Ishikawa (cell line): ENCODE data around the gene BTN3A1.

Source experiments
- CEBPB ChIP-seq: IDR thresholded peaks from 2 replicates; pipeline ENCODE4 v1.6.1; 2012
- CREB1 ChIP-seq: IDR thresholded peaks from 2 replicates; pipeline ENCODE4 v1.6.1; 2012; ENCODE audit warnings: low read depth
- EGR1 ChIP-seq: IDR thresholded peaks from 2 replicates; pipeline ENCODE4 v1.6.1; 2012
- EP300 ChIP-seq: IDR thresholded peaks from 2 replicates; pipeline ENCODE4 v1.6.1; 2012; ENCODE audit warnings: borderline replicate concordance
- FOXM1 ChIP-seq: IDR thresholded peaks from 2 replicates; pipeline ENCODE4 v1.6.1; 2012; ENCODE audit warnings: low read depth, borderline replicate concordance
- NFIC ChIP-seq: IDR thresholded peaks from 2 replicates; pipeline ENCODE4 v1.6.1; 2012
- RAD21 ChIP-seq: IDR thresholded peaks from 2 replicates; pipeline ENCODE4 v1.6.1; 2012; ENCODE audit warnings: low read depth
- TAF1 ChIP-seq: IDR thresholded peaks from 2 replicates; pipeline ENCODE4 v1.6.1; 2012; ENCODE audit warnings: low read depth, mild to moderate bottlenecking
- TCF12 ChIP-seq: IDR thresholded peaks from 2 replicates; pipeline ENCODE4 v1.6.1; 2012; ENCODE audit warnings: low read depth
- TEAD4 ChIP-seq: IDR thresholded peaks from 2 replicates; pipeline ENCODE4 v1.6.1; 2012
- YY1 ChIP-seq: IDR thresholded peaks from 2 replicates; pipeline ENCODE4 v1.6.1; 2012; ENCODE audit warnings: low read depth
- ZBTB7A ChIP-seq: IDR thresholded peaks from 2 replicates; pipeline ENCODE4 v1.6.1; 2012; ENCODE audit warnings: low read depth
- TF ChIP-seq, protein P1 (sequence below): IDR thresholded peaks from 2 replicates; pipeline ENCODE4 v1.6.1; 2012; ENCODE audit warnings: low read depth, mild to moderate bottlenecking
- TF ChIP-seq, protein P2 (sequence below): IDR thresholded peaks from 2 replicates; pipeline ENCODE4 v1.6.1; 2012

DNA sequence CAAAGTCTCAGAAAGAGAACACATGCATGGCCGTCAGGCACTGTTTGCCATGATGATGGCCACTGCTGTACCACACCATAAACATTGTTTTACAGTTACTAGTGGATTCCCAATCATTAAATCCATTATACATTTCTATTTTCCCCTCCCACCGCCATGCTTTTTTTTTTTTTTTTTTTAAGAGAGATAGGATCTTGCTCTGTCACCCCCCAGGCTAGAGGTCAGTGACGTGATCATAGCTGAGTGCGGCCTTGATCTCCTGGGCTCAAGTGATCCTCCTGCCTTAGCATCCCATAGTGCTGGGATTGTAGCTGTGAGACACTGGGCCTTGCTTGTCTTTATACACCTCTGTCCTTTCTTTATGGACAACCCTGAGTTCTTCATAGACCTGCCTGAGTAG is 33.9 kb downstream of the BTN3A1 start:
- no peak for TF ChIP-seq TAF1
- no peak for TF ChIP-seq ZBTB7A
- no peak for TF ChIP-seq NFIC
- TF ChIP-seq CEBPB = no peak
- no peak for TF ChIP-seq FOXM1
- TF ChIP-seq, protein P1, sequence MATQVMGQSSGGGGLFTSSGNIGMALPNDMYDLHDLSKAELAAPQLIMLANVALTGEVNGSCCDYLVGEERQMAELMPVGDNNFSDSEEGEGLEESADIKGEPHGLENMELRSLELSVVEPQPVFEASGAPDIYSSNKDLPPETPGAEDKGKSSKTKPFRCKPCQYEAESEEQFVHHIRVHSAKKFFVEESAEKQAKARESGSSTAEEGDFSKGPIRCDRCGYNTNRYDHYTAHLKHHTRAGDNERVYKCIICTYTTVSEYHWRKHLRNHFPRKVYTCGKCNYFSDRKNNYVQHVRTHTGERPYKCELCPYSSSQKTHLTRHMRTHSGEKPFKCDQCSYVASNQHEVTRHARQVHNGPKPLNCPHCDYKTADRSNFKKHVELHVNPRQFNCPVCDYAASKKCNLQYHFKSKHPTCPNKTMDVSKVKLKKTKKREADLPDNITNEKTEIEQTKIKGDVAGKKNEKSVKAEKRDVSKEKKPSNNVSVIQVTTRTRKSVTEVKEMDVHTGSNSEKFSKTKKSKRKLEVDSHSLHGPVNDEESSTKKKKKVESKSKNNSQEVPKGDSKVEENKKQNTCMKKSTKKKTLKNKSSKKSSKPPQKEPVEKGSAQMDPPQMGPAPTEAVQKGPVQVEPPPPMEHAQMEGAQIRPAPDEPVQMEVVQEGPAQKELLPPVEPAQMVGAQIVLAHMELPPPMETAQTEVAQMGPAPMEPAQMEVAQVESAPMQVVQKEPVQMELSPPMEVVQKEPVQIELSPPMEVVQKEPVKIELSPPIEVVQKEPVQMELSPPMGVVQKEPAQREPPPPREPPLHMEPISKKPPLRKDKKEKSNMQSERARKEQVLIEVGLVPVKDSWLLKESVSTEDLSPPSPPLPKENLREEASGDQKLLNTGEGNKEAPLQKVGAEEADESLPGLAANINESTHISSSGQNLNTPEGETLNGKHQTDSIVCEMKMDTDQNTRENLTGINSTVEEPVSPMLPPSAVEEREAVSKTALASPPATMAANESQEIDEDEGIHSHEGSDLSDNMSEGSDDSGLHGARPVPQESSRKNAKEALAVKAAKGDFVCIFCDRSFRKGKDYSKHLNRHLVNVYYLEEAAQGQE = no peak
- TF ChIP-seq YY1 = no peak
- no peak for TF ChIP-seq EP300
- no peak for TF ChIP-seq RAD21
- TF ChIP-seq EGR1 = no peak
- TF ChIP-seq, protein P2, sequence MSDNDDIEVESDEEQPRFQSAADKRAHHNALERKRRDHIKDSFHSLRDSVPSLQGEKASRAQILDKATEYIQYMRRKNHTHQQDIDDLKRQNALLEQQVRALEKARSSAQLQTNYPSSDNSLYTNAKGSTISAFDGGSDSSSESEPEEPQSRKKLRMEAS = no peak
- no peak for TF ChIP-seq CREB1
- TF ChIP-seq TCF12 = no peak
- no peak for TF ChIP-seq TEAD4
